Right atrium auricular region (tissue), 2 donors: ENCODE data around the gene MS4A6E. TPM values are rescaled to one million over a fixed set of nuclear protein-coding genes. Genes with fewer than 3 reads are reported as not detected.
"Not testable (repeated sequence)": the region's sequence is repeated elsewhere in the genome, so short reads cannot be mapped to it uniquely, and the experiment has no call there.

ENCODE experiments used
- DNase-seq: peaks from one replicate; pipeline ENCODE4 v3.0.0-alpha.2; 2019; ENCODE audit warnings: low spot score
- H3K27ac ChIP-seq, 2 donors: fragments of 200-600 bp; sonication (generic); 1 replicate in 1 of 2; 2 replicates in 1 of 2; pipeline ENCODE4 v1.5.1; 2016 to 2019
- H3K27me3 ChIP-seq, 2 donors: fragments of 200-600 bp; sonication (generic); one replicate each; pipeline versions ENCODE4 v1.5.1 to v1.6.0; 2017 to 2019
- H3K36me3 ChIP-seq: fragments of 200-600 bp; sonication (generic); one replicate; pipeline ENCODE4 v1.5.1; 2016
- H3K4me1 ChIP-seq, 2 donors: fragments of 200-600 bp; sonication (generic); one replicate each; pipeline versions ENCODE4 v1.5.1 to v1.6.0; 2017 to 2019
- H3K4me3 ChIP-seq, 2 donors: fragments of 200-600 bp; sonication (generic); 1 replicate in 1 of 2; 2 replicates in 1 of 2; pipeline ENCODE4 v1.5.1; 2017 to 2019; ENCODE audit warnings: mild to moderate bottlenecking in 1 of 2, moderate library complexity in 1 of 2
- H3K9me3 ChIP-seq, 2 donors: fragments of 200-600 bp; sonication (generic); one replicate each; pipeline ENCODE4 v1.5.1; 2019
- CTCF ChIP-seq, 2 donors: fragments of 200-600 bp; sonication (generic); IDR thresholded peaks; one replicate each; pipeline ENCODE4 v1.5.1; 2019; ENCODE audit warnings: antibody characterized with exemption in 2 of 2
- total RNA-seq, 2 donors: library from RNA; depleted of rRNA; stranded (reverse); fragments of >200 nt; gene quantifications; one replicate each; pipeline ENCODE4 v1.1.0, GENCODE V29; 2016

MS4A6E gene
- not detected for total RNA-seq

- no peak for TF ChIP-seq CTCF (IDR thresholded peaks at IDR 0.05)
- Histone ChIP-seq H3K36me3 (no peaks in the 10 kb centered on the region), H3K27ac (no peak within 1 kb of the TSS), H3K4me1 (no peaks in the 10 kb centered on the region), H3K27me3 (no peaks in the 10 kb centered on the region), H3K4me3 (no peak within 1 kb of the TSS), H3K9me3 (peaks cover 0 to 26% of the 10 kb centered on the region in 2 donors)
- no peak for DNase-seq
Observed at GRCh38 chr11:60326955-60327354, at the start of gene MS4A6E. Gene MS4A6E, plus strand, starts transcription at chr11:60327255. Its CDS starts 7,641 bp downstream, at chr11:60334896.

DNA sequence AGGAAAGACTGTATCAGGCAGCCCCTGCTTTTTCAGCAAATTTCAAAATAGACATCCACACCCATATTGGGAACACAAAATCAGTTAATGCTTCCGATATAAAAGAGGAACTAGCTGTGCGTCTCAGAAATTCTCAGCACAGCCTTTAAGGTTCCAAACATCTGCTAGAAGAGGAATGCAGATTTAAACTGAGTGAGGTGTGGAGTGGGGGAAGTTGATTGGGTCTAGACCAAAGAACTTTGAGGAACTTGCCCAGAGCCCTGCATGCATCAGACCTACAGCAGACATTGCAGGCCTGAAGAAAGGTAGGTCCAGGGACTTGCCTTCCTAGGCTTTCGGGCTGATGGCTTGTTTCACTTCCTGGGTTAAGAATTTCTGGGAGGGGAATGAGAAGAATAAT lies 46.6 kb upstream of the MS4A6E start, which contains the start of gene MS4A4A:
Gene MS4A4A, plus strand, starts transcription at position 255 of the 400 bp plus-strand sequence. Its CDS starts 10 bp downstream, at position 265.
- H3K4me3 ChIP-seq: peak within 1 kb of the TSS; percentile 0 to 17
- H3K27ac ChIP-seq: no peak within 1 kb of the TSS
- H3K36me3 ChIP-seq: no peaks in the 10 kb centered on the region
- TF ChIP-seq CTCF (IDR thresholded peaks at IDR 0.05): no peak
- H3K9me3 ChIP-seq: no peaks in the 10 kb centered on the region
- no peaks in the 10 kb centered on the region for H3K27me3 ChIP-seq
- no peaks in the 10 kb centered on the region for H3K4me1 ChIP-seq
- DNase-seq: no peak

GRCh38 chr11:60281485-60281884 lies 45.6 kb upstream of the MS4A6E start:
- Histone ChIP-seq H3K36me3 (no peaks in the 10 kb centered on the region), H3K27ac (no peak overlapping the region), H3K9me3 (no peaks in the 10 kb centered on the region), H3K4me3 (peak overlapping the region in 1 of 2 donors; percentile 17), H3K27me3 (no peaks in the 10 kb centered on the region), H3K4me1 (no peaks in the 10 kb centered on the region)
- TF ChIP-seq CTCF (IDR thresholded peaks at IDR 0.05): no peak
- DNase-seq: no peak

DNA sequence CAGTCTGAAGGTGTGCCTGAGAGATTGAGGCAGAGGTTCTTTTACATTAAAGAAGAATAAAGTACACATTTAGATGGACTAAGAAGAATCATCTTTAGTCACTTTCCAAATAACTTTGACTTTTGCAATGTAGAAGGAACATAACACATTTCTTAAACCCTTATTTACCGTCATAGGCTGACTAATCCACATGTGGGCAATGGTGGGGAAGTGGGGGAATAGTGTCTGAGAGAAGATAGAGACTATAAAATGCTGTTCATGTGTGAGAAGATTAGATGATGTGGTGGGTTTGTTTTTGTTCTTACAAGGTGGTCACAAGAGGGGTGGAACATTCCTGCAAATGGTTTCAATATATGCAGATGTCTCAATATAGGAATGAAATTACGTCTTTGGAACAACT lies 44.8 kb upstream of the MS4A6E start:
- H3K27ac ChIP-seq: peak overlapping the region in 1 of 2 donors; percentile 29

GRCh38 chr11:60285411-60286126 lies 41.5 kb upstream of the MS4A6E start:
- not testable (repeated sequence) for DNase-seq, H3K4me3 ChIP-seq, H3K36me3 ChIP-seq, H3K27ac ChIP-seq, H3K9me3 ChIP-seq, H3K4me1 ChIP-seq, H3K27me3 ChIP-seq

More for the DNA sequence above, 44.8 kb upstream of the MS4A6E start:
- DNase-seq: no peak
- no peaks in the 10 kb centered on the region for H3K27me3 ChIP-seq
- H3K4me3 ChIP-seq: no peak overlapping the region
- H3K36me3 ChIP-seq: no peaks in the 10 kb centered on the region
- no peak for TF ChIP-seq CTCF (IDR thresholded peaks at IDR 0.05)
- H3K9me3 ChIP-seq: no peaks in the 10 kb centered on the region
- H3K4me1 ChIP-seq: no peaks in the 10 kb centered on the region

DNA sequence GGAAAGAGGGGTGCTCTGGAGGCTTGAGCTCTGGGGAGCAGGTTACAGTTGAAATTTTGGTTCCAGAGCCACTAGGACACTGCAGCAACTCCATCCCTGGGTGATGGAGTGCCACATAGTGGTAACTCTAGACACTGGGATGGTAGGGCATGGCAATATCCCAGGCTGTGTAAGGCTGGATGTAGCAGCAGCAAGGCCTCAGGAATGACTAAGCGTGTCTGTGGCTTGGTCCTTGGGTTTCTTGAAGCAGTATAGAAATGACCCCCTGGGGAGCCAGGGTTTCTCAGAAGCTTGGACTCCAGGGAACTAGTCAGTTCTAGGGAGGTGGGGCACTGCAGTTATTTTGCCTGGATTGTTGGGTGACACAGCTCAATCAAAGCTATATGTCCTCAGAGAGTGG lies 38.5 kb upstream of the MS4A6E start:
- H3K27ac ChIP-seq: no peak overlapping the region
- H3K4me1 ChIP-seq: no peaks in the 10 kb centered on the region
- no peaks in the 10 kb centered on the region for H3K27me3 ChIP-seq
- no peaks in the 10 kb centered on the region for H3K36me3 ChIP-seq
- H3K4me3 ChIP-seq: no peak overlapping the region
- H3K9me3 ChIP-seq: no peaks in the 10 kb centered on the region
- TF ChIP-seq CTCF (IDR thresholded peaks at IDR 0.05): no peak
- no peak for DNase-seq
